Ovary (tissue), 9 donors: ENCODE data around the gene TBPL2. TPM values are rescaled to one million over a fixed set of nuclear protein-coding genes. Genes with fewer than 3 reads are reported as not detected.

Experiments used
- DNase-seq, 5 donors: peaks; one replicate each; pipeline ENCODE4 v3.0.0-alpha.2; 2019 to 2020
- H3K27ac ChIP-seq, 2 donors: fragments of 200-600 bp; one replicate each; pipeline versions ENCODE4 v1.5.1 to v1.8.0; 2019 to 2022
- H3K27me3 ChIP-seq: fragments of 200-600 bp; one replicate; pipeline ENCODE4 v1.8.0; 2022
- H3K36me3 ChIP-seq: fragments of 200-600 bp; sonication (generic); one replicate; pipeline ENCODE4 v1.5.1; 2019
- H3K4me1 ChIP-seq: one replicate; pipeline ENCODE4 v1.8.1; 2013; ENCODE audit warnings: mild to moderate bottlenecking, moderate library complexity; ENCODE audit not compliant: insufficient read depth
- H3K4me3 ChIP-seq: fragments of 200-600 bp; sonication (generic); one replicate; pipeline ENCODE4 v1.5.1; 2017
- H3K9me3 ChIP-seq, 2 donors: fragments of 200-600 bp in 1 of 2; sonication (generic) in 1 of 2; one replicate each; pipeline versions ENCODE4 v1.5.1 to v1.8.1; 2013 to 2019; ENCODE audit warnings: mild to moderate bottlenecking in 1 of 2, moderate library complexity in 1 of 2
- CTCF ChIP-seq, 3 donors: fragments of 450-650 bp in 2 of 3; fragments of 200-600 bp in 1 of 3; IDR thresholded peaks; one replicate each; pipeline versions ENCODE4 v1.5.1 to v1.8.0; 2016 to 2022; ENCODE audit warnings: antibody characterized with exemption in 3 of 3, mild to moderate bottlenecking in 1 of 3
- EP300 ChIP-seq: sonication (generic); formaldehyde crosslinking; IDR thresholded peaks from one replicate; pipeline ENCODE4 v1.6.1; 2017; ENCODE audit warnings: antibody characterized with exemption
- POLR2A ChIP-seq: fragments of 450-650 bp; IDR thresholded peaks from one replicate; pipeline ENCODE4 v1.6.1; 2017; ENCODE audit warnings: antibody characterized with exemption, mild to moderate bottlenecking, moderate library complexity
- WGBS, 3 donors: extraction: QIAGEN DNeasy Blood & Tissue Kit in 1 of 3; methylation state at CpG; one replicate each; pipeline versions ENCODE4 v1.1.5 to v1.1.7; 2013 to 2017; 5-methylcytosine and 5-hydroxymethylcytosine counted together
- intact Hi-C, 4 donors: fragments of 100-400 bp; cut with DNase I; formaldehyde crosslinking; loops; one replicate each; pipeline versions ENCODE4 v1.11.0 to v1.15.1; 2022 to 2023
- polyA plus RNA-seq, 2 donors: library from polyadenylated mRNA; stranded (reverse); fragments of 200-250 nt in 1 of 2; fragments of 350-450 nt in 1 of 2; fragmentation: Illumina TruSeq in 1 of 2; extraction: RNeasy Lipid Tissue Mini Kit (QIAGEN cat#74804) in 1 of 2; gene quantifications; one replicate each; pipeline ENCODE4 v1.2.3, GENCODE V29; 2013 to 2014
- total RNA-seq, 7 donors: library from RNA; depleted of rRNA in 2 of 7; stranded (reverse); fragments of >200 nt in 2 of 7; fragmentation: NEBNext Ultra II Directional in 3 of 7; extraction: Animal tissue kit (Norgen Biotek cat#: 25700) in 3 of 7; gene quantifications; one replicate each; pipeline versions ENCODE4 v1.1.0 to v1.2.4, GENCODE V29; 2016 to 2023
- donor health status: DM: no; HTN: no; CAD: no; lungs with moderate emphysema.
- donor health status: DM: no; HTN: no; CAD: no.
- donor health status: Bipolar disorder and iron deficiency.
- donor health status: DM: yes; HTN: yes; CAD: no.
- donor health status: DM: no; HTN: no; CAD: no.
- donor health status: DM: yes; HTN: yes; CAD: no.

Gene TBPL2
- total and polyA plus RNA-seq, 9 donors = 0.05 TPM; not detected in 8

DNA sequence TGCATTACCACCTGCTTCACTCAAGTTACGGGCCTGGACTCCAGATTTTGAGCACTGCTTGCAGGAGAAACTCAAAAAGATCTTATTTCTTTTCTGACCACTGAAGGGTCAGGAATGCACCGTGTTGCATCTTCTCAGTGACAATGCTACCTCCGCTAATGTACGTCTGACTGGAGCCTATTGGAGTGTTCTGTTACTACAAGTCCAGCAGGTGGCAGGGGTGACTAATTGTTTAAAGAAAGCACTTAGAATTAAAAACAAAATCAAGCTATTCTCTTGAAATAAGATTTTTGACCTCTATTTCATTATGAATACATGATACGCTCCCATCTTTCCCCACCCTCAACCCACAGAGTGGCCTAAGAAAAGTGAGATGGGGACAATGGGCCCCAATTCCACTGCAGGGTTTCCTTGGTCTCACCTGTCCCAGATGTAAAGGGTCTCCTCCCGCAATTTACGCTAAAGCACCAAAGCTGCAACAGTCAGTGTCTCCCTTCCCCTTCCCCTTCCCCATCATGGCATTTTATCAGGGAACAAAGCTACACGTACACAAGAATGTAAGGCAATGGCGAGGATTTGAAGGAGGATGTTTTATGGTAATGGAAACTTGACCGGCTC is 2.2 kb downstream of the TBPL2 start:
- Histone ChIP-seq H3K4me3 (no peak overlapping the region), H3K27ac (no peak overlapping the region), H3K4me1 (no peaks in the 10 kb centered on the region), H3K36me3 (no peaks in the 10 kb centered on the region), H3K9me3 (no peaks in the 10 kb centered on the region), H3K27me3 (no peaks in the 10 kb centered on the region)
- intact Hi-C loops = no loop called here
- DNase-seq = peak in 1 of 5 donors; percentile 44
- TF ChIP-seq POLR2A = no peak
- peak in 2 of 3 donors; percentile 40 to 57 for TF ChIP-seq CTCF (IDR thresholded peaks at IDR 0.05)
- WGBS, 3 donors = 35 to 40% (median 35%) methylated on average over 10 of the region's 10 CpGs

DNA sequence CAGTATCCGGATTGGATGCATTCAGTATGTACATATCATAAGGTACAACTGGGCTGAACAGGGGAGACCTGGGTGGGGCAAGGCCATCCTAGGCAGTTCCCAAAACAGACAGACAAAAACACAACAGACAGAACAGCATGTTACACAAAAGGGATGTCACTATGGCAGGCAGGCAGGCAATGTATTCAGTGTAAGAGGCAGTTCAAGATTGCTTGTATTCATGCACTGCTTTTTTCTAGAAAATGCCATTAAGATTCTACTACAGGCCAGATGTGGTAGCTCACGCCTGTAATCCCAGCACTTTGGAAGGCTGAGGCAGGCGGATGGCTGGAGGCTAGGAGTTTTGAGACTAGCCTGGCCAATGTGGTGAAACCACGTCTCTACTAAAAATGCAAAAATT is 3.5 kb downstream of the TBPL2 start:
- DNase-seq = no peak
- no peak overlapping the region for H3K27ac ChIP-seq
- H3K36me3 ChIP-seq = no peaks in the 10 kb centered on the region
- H3K4me3 ChIP-seq = no peak overlapping the region
- TF ChIP-seq CTCF (IDR thresholded peaks at IDR 0.05) (no peak), POLR2A (no peak), EP300 (no peak)
- 75 to 78% (median 78%) methylated on average over 4 of the region's 4 CpGs for WGBS, 3 donors
- no peaks in the 10 kb centered on the region for H3K4me1 ChIP-seq
- intact Hi-C loops = no loop called here
- H3K27me3 ChIP-seq = no peaks in the 10 kb centered on the region
- no peaks in the 10 kb centered on the region for H3K9me3 ChIP-seq

DNA sequence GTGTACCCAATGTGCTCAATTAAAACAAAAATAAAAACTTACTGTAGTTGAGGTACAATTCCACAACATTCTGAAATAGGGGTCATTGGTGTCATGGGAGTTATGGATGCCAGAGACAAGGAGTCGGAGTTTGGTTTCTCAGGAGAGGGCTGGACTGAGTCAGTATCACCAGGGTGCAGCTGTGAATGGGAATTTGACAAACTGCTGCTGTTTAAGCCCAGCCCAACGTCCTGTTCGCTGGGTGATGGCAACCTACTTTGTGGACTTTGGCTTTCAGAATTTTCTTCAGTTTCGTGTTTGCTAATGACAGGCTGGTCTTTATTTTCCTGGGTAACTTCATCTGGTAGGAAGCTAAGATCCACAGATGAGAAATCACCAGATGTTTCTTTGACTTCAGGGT is 3.9 kb downstream of the TBPL2 start:
- intact Hi-C loops = no loop called here
- Histone ChIP-seq H3K27me3 (no peaks in the 10 kb centered on the region), H3K36me3 (no peaks in the 10 kb centered on the region), H3K4me3 (no peak overlapping the region), H3K27ac (no peak overlapping the region), H3K9me3 (no peaks in the 10 kb centered on the region), H3K4me1 (no peaks in the 10 kb centered on the region)
- 27 to 41% (median 29%) methylated on average over 4 of the region's 4 CpGs for WGBS, 3 donors
- TF ChIP-seq CTCF (IDR thresholded peaks at IDR 0.05) = no peak
- TF ChIP-seq POLR2A = no peak
- DNase-seq = no peak

DNA sequence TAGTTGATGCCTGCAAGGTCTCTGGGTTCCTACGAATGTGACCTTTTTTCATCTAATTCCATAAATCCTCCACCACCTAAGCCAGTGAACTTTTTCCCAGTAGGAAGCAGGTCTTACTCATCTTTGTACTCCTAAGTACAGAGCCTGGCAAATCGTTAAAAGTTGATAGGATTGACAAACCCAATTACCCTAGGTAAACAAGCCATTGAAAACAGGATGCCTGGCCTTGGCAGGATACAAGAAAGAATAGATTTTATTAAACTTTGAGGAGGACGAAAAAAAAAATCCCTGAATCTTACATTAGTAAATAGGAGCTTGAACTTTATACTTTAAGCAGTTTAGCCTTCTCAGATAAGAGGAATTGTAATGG is 5.6 kb downstream of the TBPL2 start:
- Histone ChIP-seq H3K27ac (no peak overlapping the region), H3K4me3 (no peak overlapping the region), H3K27me3 (no peaks in the 10 kb centered on the region), H3K9me3 (no peaks in the 10 kb centered on the region), H3K4me1 (no peaks in the 10 kb centered on the region), H3K36me3 (no peaks in the 10 kb centered on the region)
- DNase-seq = no peak
- TF ChIP-seq POLR2A (no peak), EP300 (no peak), CTCF (IDR thresholded peaks at IDR 0.05) (no peak)
- intact Hi-C loops = no loop called here
- WGBS, 3 donors = 44 to 52% (median 44%) methylated on average over 3 of the region's 3 CpGs
